SIG-M5 (cell line): Measurements from ENCODE around the gene SKAP2.

Experiments
- DNase-seq: peaks from one replicate; lab custom pipeline; 2025; lab: John Stamatoyannopoulos, UW

Gene SKAP2

GRCh38 chr7:26633557-26633956 is 230.8 kb downstream of the SKAP2 start:
- no peak for DNase-seq

DNA sequence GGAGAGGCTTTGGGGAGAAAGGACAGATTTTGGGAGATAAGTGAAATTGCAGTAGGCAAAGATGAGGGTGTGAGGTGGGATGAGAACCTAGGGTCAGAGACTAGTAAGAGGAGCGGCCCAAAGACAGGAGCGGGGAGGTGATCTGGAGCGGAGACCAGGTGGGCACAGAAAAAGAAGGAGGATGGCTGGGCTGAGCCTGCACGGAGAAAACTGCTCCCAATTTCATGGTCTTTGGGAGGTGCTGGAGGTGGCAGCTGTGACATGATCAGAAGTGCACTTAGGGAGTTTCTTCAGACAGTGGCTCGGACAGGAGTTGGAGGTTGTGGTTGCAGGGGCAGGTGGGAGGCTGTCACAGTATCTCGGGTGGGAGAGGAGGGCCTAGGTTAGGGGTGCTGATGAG is 232.8 kb downstream of the SKAP2 start:
- DNase-seq = no peak

DNA sequence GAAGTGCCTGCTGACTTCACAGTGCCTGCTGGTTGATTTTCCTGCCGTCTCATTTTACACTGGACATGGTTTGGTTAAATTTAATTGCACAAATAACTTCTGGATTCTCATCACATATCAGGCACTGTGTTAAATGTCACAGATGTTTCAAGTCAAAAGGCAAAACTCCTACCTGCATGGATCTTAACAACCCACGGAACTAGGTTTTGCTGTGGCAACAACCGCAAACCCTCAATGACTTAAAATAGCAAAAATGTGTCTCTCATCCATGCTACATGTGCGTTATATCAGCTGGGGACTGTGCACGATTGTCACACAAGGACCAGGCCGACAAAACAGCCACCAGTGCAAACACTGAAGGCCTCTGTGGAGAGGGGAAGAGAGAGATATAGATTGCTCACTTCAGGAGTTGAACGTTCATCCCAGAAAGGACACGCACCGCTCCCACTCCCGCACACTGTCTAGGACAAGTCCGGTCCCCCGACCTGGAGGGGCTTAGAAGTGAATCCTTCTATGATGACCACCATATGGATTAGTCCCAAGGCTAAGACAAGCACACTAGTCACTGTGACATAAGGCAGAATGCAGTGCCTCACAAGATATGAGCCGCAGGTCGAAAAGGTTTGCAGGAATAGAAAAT is 233.3 kb downstream of the SKAP2 start:
- no peak for DNase-seq

GRCh38 chr7:26630361-26630760 is 234.0 kb downstream of the SKAP2 start:
- no peak for DNase-seq

DNA sequence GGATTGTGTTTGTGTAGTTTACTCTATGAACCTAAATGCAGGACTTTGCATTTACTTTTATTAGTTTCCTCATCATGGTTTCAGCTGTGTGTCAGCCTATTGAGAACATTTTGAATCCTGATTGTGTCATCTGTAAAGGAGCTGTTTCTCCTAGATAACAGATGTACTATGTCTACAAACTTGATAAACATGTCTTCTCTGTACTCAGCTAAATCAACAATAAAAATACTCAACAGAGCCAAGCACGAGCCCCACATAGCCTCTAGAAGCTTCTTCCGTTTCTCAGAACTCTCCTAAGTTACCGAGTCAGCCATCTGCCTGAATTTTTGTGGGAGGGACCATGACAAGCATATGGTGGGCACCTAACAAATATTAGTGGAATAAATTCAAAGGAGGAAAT is 234.7 kb downstream of the SKAP2 start:
- DNase-seq = no peak

DNA sequence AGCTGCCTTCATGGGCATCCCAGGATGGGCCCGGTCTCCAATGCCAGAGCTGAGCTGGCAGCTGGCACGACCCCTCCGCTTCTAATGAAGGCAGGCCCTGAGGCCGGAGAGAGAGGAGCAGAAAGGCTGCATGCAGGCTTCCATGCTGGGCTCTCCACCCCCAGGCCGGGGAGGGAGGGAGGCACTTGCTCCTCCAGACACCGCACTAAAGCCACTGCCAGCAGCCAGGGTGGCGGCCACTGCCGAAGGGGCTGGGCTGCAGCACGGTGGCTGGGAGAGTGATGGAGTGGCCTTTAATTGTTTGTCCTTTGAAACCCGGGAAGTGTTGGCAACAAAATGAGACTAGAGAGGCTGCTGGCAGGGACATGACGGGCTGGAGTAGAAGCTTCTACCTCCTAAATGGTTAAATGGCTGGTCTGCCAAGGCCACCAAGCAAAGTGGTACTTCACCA is 236.5 kb downstream of the SKAP2 start:
- no peak for DNase-seq

DNA sequence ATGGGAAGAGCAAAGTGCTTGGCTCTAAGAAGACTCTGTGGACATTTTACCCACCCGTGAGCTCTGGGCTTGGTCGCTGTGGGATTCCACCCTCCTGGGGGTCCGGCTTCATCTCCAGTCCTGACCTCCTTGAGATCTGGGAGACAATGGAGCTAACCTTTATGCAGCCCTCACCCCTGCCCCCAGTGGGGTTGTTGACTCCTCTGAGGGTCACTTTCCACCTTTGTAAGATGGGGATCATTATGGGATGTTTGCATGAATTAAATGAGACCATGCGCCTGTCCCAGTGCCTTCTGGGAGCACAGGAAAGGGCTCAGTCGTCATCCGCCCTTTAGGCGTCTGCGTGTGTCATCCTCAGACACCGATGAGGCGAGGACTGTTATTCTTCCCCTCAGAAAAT is 237.2 kb downstream of the SKAP2 start:
- no peak for DNase-seq

GRCh38 chr7:26626687-26627086 is 237.7 kb downstream of the SKAP2 start:
- no peak for DNase-seq

- DNase-seq = no peak
Measured at GRCh38 chr7:26626156-26626555, 238.2 kb downstream of the SKAP2 start.

GRCh38 chr7:26625286-26625685 is 239.1 kb downstream of the SKAP2 start:
- no peak for DNase-seq

GRCh38 chr7:26624839-26625238 is 239.6 kb downstream of the SKAP2 start:
- DNase-seq = no peak

GRCh38 chr7:26624431-26624830 is 240.0 kb downstream of the SKAP2 start:
- DNase-seq = no peak

DNA sequence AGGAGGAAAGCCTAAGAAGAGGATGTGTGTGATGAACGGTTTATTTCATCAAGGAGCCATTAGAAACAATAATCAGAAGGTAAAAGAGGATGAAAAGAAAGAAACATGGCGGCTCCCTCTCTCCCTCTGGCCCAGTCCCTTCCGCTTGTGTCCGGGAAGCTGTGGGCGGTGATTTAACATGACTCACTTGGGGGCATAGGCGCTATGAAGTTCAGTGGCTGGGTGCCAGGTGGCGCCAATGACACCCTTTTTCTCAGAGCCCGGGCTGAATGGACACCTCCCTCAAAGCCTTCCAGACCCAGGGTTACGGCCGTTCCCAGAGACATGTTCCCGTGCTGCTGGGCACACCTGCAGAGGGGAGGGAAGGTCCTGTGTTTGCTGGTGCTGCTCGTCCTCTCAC is 244.0 kb downstream of the SKAP2 start:
- no peak for DNase-seq

GRCh38 chr7:26619348-26619984 is 244.9 kb downstream of the SKAP2 start:
- no peak for DNase-seq

DNA sequence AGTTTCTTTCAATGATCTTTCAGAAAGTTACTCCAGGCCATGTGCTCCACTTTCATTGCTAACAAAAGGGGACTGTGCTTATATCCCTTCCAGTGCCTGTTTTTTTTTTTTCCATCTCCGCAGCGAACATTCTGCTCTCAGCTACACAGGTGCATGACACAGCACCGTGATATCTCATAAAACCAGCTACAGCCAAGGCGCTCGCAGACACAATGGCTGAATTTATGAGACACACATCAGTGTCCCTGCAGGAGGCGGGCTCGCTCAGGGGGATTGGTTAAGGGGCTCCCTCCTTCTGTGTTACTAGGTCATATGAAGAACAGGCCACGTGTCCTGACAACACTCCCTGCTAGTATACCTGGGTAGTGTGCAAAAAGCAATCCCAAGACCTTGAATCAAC is 245.5 kb downstream of the SKAP2 start:
- no peak for DNase-seq

DNA sequence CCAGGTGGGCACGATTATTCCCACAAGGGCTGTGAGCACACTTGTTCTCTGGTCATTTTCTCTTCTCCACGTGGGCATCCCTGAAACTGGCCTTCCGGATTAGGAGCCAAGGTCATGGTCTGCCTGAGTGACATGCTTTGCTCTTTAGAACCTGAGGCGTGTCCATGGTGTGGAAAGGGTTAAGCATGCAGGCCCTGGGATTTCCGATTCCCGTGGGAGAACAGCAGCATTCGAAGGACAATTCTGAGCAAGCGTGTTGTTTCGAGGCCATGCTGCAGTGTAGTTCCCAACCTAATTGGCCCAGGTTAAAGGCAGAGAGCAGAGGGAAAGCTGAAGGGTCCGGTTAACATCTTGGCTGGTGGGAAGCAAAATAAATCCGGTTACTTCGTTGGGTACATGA is 245.9 kb downstream of the SKAP2 start:
- DNase-seq = no peak
